WTC11 (cell line): ENCODE results near the gene WDR46. TPM values are rescaled to one million over a fixed set of nuclear protein-coding genes. Genes with fewer than 3 reads are reported as not detected.

Source experiments
- ATAC-seq: fragments of 200-7000 bp; cut with Tn5 transposase; 2 replicates; pipeline ENCODE4 v1.10.0; 2021; ENCODE audit warnings: mild to moderate bottlenecking, moderate library complexity
- CTCF ChIA-PET: fragments of 300-600 bp; sonication (Branson Sonifier 250); formaldehyde crosslinking; loops from one replicate; lab custom pipeline; 2021; ENCODE audit warnings: antibody characterized with exemption; lab: Charles Lee
- POLR2A ChIA-PET: fragments of 350-600 bp; sonication (Branson Sonifier 250); formaldehyde crosslinking; loops from one replicate; lab custom pipeline; 2021; ENCODE audit warnings: antibody characterized with exemption; lab: Charles Lee
- DNase-seq: peaks from one replicate; pipeline ENCODE4 v3.0.0; 2021; ENCODE audit warnings: low spot score
- H3K27ac Mint-ChIP-seq: 2 replicates; pipeline ENCODE4 v1.8.0; 2021; ENCODE audit warnings: mixed read lengths
- H3K27me3 Mint-ChIP-seq: 2 replicates; pipeline ENCODE4 v1.8.0; 2021; ENCODE audit warnings: low read depth, mild to moderate bottlenecking, moderate library complexity, mixed read lengths
- H3K36me3 Mint-ChIP-seq: 2 replicates; pipeline ENCODE4 v1.8.0; 2021; ENCODE audit warnings: mixed read lengths
- H3K4me1 Mint-ChIP-seq: 2 replicates; pipeline ENCODE4 v1.8.0; 2022; ENCODE audit warnings: mixed read lengths
- H3K4me3 Mint-ChIP-seq: 2 replicates; pipeline ENCODE4 v1.8.0; 2021; ENCODE audit warnings: mild to moderate bottlenecking, moderate library complexity, mixed read lengths
- H3K9me3 Mint-ChIP-seq: 2 replicates; pipeline ENCODE4 v1.8.0; 2021; ENCODE audit warnings: mixed read lengths
- ATF2 ChIP-seq: sonication (generic); formaldehyde crosslinking; IDR thresholded peaks from 2 replicates; pipeline ENCODE4 v1.8.1; 2022; ENCODE audit warnings: low read depth, missing genetic modification reagents, borderline replicate concordance
- CBFB ChIP-seq: sonication (generic); formaldehyde crosslinking; IDR thresholded peaks from 2 replicates; pipeline ENCODE4 v1.8.1; 2022; ENCODE audit warnings: mild to moderate bottlenecking, low read depth, missing genetic modification reagents
- CDX4 ChIP-seq: fragments of 250-450 bp; sonication (Bioruptor Pico); IDR thresholded peaks from 2 replicates; pipeline ENCODE4 v1.9.0; 2021; ENCODE audit warnings: moderate library complexity, mild to moderate bottlenecking, inconsistent platforms, borderline replicate concordance
- E2F5 ChIP-seq: sonication (generic); formaldehyde crosslinking; IDR thresholded peaks from 2 replicates; pipeline ENCODE4 v1.8.1; 2022; ENCODE audit warnings: mild to moderate bottlenecking, moderate library complexity, missing genetic modification reagents
- FOXJ3 ChIP-seq: sonication (generic); formaldehyde crosslinking; IDR thresholded peaks from 2 replicates; pipeline ENCODE4 v1.9.0; 2021; ENCODE audit warnings: missing genetic modification reagents, mild to moderate bottlenecking, borderline replicate concordance
- FOXP4 ChIP-seq: sonication (generic); formaldehyde crosslinking; IDR thresholded peaks from 2 replicates; pipeline ENCODE4 v1.8.0; 2022; ENCODE audit warnings: mild to moderate bottlenecking, missing genetic modification reagents
- GRHL2 ChIP-seq: fragments of 250-450 bp; sonication (Bioruptor Pico); IDR thresholded peaks from 2 replicates; pipeline ENCODE4 v1.8.0; 2022; ENCODE audit warnings: mild to moderate bottlenecking, moderate library complexity; ENCODE audit not compliant: insufficient replicate concordance, severe bottlenecking
- IRF1 ChIP-seq: sonication (generic); formaldehyde crosslinking; IDR thresholded peaks from 2 replicates; pipeline ENCODE4 v1.8.0; 2023; ENCODE audit warnings: missing genetic modification reagents
- MAX ChIP-seq: sonication (generic); formaldehyde crosslinking; IDR thresholded peaks from 2 replicates; pipeline ENCODE4 v1.8.0; 2022; ENCODE audit warnings: mild to moderate bottlenecking, missing genetic modification reagents
- NFATC4 ChIP-seq: fragments of 250-450 bp; sonication (Bioruptor Pico); IDR thresholded peaks from 2 replicates; pipeline ENCODE4 v1.9.0; 2021; ENCODE audit warnings: mild to moderate bottlenecking
- NFYB ChIP-seq: sonication (generic); formaldehyde crosslinking; conservative IDR thresholded peaks from 2 replicates; pipeline ENCODE4 v1.8.0; 2022; ENCODE audit warnings: low read depth, missing genetic modification reagents
- PRRX2 ChIP-seq: fragments of 250-450 bp; sonication (Bioruptor Pico); IDR thresholded peaks from 2 replicates; pipeline ENCODE4 v1.8.0; 2021; ENCODE audit warnings: mild to moderate bottlenecking
- SP1 ChIP-seq: sonication (generic); formaldehyde crosslinking; conservative IDR thresholded peaks from 2 replicates; pipeline ENCODE4 v1.8.1; 2022; ENCODE audit warnings: missing genetic modification reagents
- TEAD1 ChIP-seq: sonication (generic); formaldehyde crosslinking; IDR thresholded peaks from 2 replicates; pipeline ENCODE4 v1.8.0; 2022; ENCODE audit warnings: mild to moderate bottlenecking, missing genetic modification reagents
- USF1 ChIP-seq: sonication (generic); formaldehyde crosslinking; IDR thresholded peaks from 2 replicates; pipeline ENCODE4 v1.8.0; 2022; ENCODE audit warnings: mild to moderate bottlenecking, missing genetic modification reagents
- USF2 ChIP-seq: sonication (generic); formaldehyde crosslinking; IDR thresholded peaks from 2 replicates; pipeline ENCODE4 v1.8.1; 2023; ENCODE audit warnings: mild to moderate bottlenecking, missing genetic modification reagents, moderate library complexity
- ZBTB43 ChIP-seq: sonication (generic); formaldehyde crosslinking; IDR thresholded peaks from 2 replicates; pipeline ENCODE4 v1.8.1; 2023; ENCODE audit warnings: mild to moderate bottlenecking, missing genetic modification reagents
- ZMAT4 ChIP-seq: fragments of 250-450 bp; sonication (Bioruptor Pico); IDR thresholded peaks from 2 replicates; pipeline ENCODE4 v1.9.0; 2021; ENCODE audit warnings: mild to moderate bottlenecking
- ZNF317 ChIP-seq: sonication (generic); formaldehyde crosslinking; IDR thresholded peaks from 2 replicates; pipeline ENCODE4 v1.8.1; 2023; ENCODE audit warnings: low read depth, mild to moderate bottlenecking, moderate library complexity, missing genetic modification reagents, borderline replicate concordance
- ZNF416 ChIP-seq: fragments of 250-450 bp; sonication (Bioruptor Pico); IDR thresholded peaks from 2 replicates; pipeline ENCODE4 v1.9.0; 2021; ENCODE audit warnings: mild to moderate bottlenecking, inconsistent platforms
- total RNA-seq: library from RNA; stranded (reverse); gene quantifications from 3 replicates; pipeline ENCODE4 v1.2.3, GENCODE V29; 2021

WDR46 gene
- total RNA-seq, 1 experiment from 2014 or later = 94.5 TPM

- H3K4me1 Mint-ChIP-seq = peaks cover 17% of the 10 kb centered on the region
- H3K27me3 Mint-ChIP-seq = no peaks in the 10 kb centered on the region
- ATAC-seq (peak; percentile 66), DNase-seq (peak; percentile 78)
- no peak for TF ChIP-seq MAX (CRISPR knock-in tag)
- TF ChIP-seq USF2 (CRISPR knock-in tag) = no peak
- TF ChIP-seq ZMAT4 (CRISPR knock-in tag) = no peak
- TF ChIP-seq FOXJ3 (CRISPR knock-in tag) = no peak
- no peak for TF ChIP-seq CDX4
- no peak for TF ChIP-seq ZNF317 (CRISPR knock-in tag)
- TF ChIP-seq NFATC4 (CRISPR knock-in tag) = no peak
- TF ChIP-seq TEAD1 = no peak
- TF ChIP-seq CBFB = no peak
- no peak for TF ChIP-seq IRF1
- ChIA-PET POLR2A (interaction anchor here (1.0 to 1.6 kb wide), 8 partner anchors 9 to 326 kb away, joined by 3 to 19 read pairs (median 5); partner anchors contain the start of genes B3GALT4, PFDN6, RPS18 and TAPBP), CTCF (interaction anchor here (0.5 to 2.7 kb wide), 15 partner anchors 9 to 172 kb away, joined by 3 to 31 read pairs (median 4); partner anchors contain the start of genes B3GALT4, CUTA, PFDN6 and RPS18)
- H3K36me3 Mint-ChIP-seq = peaks cover 12% of the 10 kb centered on the region; the same call in 1 of the 2 replicates
- peak overlapping the region; percentile 99 for H3K4me3 Mint-ChIP-seq
- H3K9me3 Mint-ChIP-seq = no peaks in the 10 kb centered on the region
- H3K27ac Mint-ChIP-seq = peak overlapping the region; percentile 97
Observed at GRCh38 chr6:33297956-33298772, 9.1 kb upstream of the WDR46 start.

- Mint-ChIP-seq H3K9me3 (no peaks in the 10 kb centered on the region), H3K27ac (peak overlapping the region; percentile 73), H3K4me3 (peak overlapping the region; percentile 99), H3K27me3 (no peaks in the 10 kb centered on the region), H3K36me3 (peaks cover 15% of the 10 kb centered on the region), H3K4me1 (peaks cover 17% of the 10 kb centered on the region)
- ChIA-PET CTCF (interaction anchor here (0.6 to 2.7 kb wide), 14 partner anchors 9 to 171 kb away, joined by 3 to 31 read pairs (median 4); partner anchors contain the start of genes B3GALT4, CUTA, PFDN6 and RPS18), POLR2A (interaction anchor here (0.8 to 1.6 kb wide), 7 partner anchors 8 to 326 kb away, joined by 3 to 10 read pairs (median 5); partner anchors contain the start of genes B3GALT4, PFDN6, RPS18 and TAPBP)
- TF ChIP-seq FOXP4 (CRISPR knock-in tag) (no peak), NFYB (CRISPR knock-in tag) (no peak), FOXJ3 (CRISPR knock-in tag) (no peak), ZBTB43 (CRISPR knock-in tag) (no peak), ATF2 (CRISPR knock-in tag) (no peak), ZNF416 (no peak), GRHL2 (CRISPR knock-in tag) (no peak), PRRX2 (CRISPR knock-in tag) (no peak), E2F5 (CRISPR knock-in tag) (no peak), SP1 (CRISPR knock-in tag) (peak; percentile 54; the same call in 1 of the 2 replicates), USF1 (peak; percentile 96), MAX (CRISPR knock-in tag) (no peak; the same call in 1 of the 2 replicates), USF2 (CRISPR knock-in tag) (peak; percentile 96)
- peak; percentile 57 for ATAC-seq
- DNase-seq = peak; percentile 79
Observed at GRCh38 chr6:33297406-33297955, 8.4 kb upstream of the WDR46 start.
